GM19035 (cell line): ENCODE data around the gene MED12.
"Not testable (repeated sequence)": the region's sequence is repeated elsewhere in the genome, so short reads cannot be mapped to it uniquely, and the experiment has no call there.

Source experiments
- ATAC-seq: cut with Tn5 transposase; IDR thresholded peaks from one replicate; pipeline ENCODE4 v1.9.1; 2021; ENCODE audit not compliant: unreplicated experiment

Gene MED12

DNA sequence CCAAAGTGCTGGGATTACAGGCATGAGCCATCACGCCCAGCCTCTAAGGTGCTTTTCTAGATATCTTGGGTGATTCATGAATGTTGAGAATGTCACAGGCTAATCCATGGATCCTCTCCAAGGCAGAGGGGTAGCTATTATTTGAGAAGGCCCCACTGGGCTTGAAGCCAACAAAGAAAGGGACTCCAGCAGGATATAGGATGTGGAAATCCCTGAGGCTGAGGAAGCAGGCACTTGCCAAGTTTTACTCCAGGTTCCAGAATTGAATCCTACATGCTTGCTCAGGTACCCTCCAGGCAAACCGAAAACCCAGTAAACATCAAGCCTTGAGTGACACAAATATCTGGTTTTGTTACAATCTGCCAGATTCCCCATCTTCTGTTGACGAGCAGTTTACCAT lies 42.1 kb downstream of the MED12 start:
- ATAC-seq, result no peak

DNA sequence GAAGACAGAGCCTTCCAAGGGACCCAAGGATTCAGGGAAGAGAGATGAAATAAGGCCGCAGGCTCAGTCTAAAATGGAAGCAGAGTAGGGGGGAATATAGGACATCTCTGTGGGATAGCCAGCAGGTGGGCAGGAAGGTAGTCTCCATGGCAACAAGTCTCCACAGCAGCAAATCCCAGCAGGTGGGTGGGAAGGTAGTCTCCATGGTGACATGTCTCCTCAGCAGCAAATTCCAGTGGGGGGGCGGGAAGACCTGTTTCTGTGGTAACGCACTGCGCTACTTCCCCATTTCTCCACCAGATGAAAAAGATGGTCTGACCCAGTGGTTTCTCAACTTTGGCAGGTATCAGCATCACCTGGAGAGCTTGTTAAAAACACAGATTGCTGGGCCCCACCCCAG lies 44.6 kb downstream of the MED12 start:
- ATAC-seq, result no peak

DNA sequence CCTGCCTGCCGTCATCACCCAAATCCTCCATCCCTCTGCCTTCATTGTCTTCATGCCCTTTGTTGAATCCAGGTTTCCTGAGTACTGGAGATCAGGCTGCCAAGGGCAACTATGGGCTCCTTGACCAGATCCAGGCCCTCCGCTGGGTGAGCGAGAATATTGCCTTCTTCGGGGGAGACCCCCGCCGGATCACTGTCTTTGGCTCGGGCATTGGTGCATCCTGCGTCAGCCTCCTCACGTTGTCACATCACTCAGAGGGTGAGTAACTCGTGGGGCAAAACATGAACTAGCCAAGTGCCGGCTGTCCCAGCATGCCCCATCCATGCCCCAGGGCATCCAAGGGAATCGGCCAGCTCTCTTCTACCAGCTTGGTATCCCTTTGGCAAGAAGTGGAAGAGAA lies 45.7 kb downstream of the MED12 start:
- ATAC-seq, result no peak

DNA sequence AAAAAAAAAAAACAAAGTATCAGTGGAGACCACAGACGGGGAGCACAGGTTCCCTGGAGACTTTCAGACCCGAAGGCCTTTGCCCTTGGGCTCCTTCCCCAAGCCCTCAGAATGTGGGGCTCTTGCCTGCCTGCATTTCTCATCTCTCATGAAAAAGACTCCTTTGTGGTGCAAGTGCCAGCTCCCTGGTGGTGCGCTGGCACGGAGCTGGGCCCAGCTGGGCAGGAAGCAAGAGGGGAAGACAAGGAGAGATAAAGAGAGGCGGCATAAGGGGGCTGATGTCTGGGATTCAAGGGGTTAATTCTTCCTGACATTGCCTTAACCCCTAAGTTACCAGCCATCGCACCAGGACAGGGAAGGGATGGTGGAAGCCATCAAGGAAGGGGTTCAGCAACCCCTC lies 48.1 kb downstream of the MED12 start:
- ATAC-seq, result no peak

DNA sequence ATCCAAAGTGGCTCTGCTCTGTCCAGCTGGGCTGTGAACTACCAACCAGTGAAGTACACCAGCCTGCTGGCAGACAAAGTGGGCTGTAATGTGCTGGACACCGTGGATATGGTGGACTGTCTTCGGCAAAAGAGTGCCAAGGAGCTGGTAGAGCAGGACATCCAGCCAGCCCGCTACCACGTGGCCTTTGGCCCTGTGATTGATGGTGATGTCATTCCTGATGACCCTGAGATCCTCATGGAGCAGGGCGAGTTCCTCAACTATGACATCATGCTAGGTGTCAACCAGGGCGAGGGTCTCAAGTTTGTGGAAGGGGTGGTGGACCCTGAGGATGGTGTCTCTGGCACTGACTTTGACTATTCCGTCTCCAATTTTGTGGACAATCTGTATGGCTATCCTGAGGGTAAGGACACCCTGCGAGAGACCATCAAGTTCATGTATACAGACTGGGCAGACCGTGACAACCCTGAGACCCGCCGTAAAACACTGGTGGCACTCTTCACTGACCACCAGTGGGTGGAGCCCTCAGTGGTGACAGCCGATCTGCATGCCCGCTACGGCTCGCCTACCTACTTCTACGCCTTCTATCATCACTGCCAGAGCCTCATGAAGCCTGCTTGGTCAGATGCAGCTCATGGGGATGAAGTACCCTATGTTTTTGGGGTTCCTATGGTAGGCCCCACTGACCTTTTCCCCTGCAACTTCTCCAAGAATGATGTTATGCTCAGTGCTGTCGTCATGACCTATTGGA lies 48.8 kb downstream of the MED12 start:
- ATAC-seq, result no peak

DNA sequence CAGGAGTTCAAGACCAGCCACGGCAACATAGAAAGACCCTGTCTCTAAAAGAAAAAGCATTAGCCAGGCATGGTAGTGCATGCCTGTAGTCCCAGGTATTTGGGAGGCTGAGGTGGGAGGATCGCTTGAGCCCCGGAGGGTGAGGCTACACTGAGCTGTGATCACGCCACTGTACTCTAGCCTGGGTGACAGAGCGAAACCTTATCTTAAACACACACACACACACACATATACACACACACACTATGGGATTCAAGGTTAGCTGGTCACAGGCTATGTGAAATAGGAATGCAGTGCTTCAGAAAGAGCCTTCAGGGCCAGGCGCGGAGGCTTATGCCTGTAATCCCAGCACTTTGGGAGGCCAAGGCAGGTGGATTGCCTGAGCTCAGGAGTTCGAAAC lies 49.7 kb downstream of the MED12 start:
- ATAC-seq, result no peak

DNA sequence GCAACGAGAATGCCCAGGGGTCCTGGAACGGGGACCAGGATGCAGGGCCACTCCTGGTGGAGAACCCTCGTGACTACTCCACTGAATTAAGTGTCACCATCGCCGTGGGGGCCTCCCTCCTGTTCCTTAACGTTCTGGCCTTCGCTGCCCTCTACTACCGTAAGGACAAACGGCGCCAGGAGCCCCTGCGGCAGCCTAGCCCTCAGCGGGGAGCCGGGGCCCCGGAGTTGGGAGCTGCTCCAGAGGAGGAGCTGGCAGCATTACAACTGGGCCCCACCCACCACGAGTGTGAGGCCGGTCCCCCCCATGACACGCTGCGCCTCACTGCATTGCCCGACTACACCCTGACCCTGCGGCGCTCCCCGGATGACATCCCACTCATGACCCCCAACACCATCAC lies 51.2 kb downstream of the MED12 start:
- ATAC-seq, result no peak

DNA sequence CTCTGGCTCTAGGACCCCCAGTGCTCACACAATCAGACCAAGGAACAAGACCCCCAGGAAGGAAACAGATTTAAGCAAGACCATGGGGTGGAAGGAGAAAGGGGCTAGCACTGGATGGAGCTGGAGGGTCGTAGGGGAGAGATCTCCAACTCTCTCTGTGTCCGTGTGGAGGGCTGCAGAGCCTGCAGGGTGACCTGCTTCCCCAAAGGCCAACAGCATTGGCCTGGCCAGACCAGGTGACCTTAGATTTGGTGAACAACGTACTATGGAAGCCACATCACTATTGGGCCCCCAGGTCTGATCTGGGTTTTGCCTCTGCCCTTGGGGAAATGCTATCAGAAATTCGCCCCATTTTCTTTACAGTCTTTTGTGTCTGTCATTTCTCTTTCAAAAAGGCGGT lies 52.3 kb downstream of the MED12 start:
- no peak for ATAC-seq

DNA sequence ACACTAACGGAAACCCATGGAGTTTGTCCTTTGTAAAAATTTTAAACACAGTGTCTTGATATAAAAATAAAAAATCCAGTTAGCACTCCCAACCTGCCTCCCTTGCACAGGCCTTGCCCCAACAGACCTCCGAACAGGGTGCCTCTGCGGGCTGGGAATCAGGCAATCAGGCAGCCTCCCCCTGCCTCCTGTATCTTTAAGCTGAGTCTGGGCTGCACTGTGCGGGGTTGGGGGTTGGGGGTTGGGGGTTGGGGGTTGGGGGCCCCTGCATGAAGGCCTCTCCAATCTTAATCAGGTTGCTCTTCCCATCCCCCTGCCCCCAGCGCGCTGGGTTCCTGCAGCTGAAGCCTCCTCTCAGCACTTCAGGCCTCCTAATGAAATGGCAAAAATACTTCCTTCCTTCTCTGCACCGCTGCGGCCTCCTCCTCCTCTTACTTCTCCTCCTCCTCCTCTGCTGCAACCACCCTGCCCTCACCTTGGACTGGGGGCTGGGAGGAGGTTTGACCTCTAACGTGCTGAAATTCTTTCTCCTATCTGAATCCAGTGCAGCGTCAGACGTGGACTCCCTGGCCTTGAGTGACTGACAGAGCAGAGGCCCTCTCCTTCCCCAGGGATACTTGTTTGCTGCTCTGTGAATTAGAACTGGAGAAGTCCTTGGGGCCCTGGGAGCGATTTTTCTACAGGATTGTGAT lies 52.9 kb downstream of the MED12 start:
- ATAC-seq, result no peak

DNA sequence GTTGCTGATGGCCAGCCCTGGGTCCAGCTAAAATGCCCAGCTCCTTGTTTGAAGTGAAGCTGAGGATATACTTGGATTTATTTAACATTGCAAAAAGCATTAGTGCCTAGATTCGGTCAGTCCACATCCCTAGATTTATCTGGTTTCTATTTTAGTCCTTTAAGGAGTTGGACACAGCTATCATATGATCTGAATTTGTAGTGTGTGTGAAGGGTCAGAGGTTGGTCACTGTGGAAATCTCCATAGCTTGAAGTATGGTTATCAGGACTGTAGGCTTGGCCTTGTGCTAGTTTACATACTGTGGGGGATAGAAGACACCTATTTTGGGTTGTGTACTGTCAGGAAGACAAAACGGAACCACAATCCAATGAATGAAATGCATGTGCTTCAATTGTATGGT lies 55.0 kb downstream of the MED12 start:
- no peak for ATAC-seq

DNA sequence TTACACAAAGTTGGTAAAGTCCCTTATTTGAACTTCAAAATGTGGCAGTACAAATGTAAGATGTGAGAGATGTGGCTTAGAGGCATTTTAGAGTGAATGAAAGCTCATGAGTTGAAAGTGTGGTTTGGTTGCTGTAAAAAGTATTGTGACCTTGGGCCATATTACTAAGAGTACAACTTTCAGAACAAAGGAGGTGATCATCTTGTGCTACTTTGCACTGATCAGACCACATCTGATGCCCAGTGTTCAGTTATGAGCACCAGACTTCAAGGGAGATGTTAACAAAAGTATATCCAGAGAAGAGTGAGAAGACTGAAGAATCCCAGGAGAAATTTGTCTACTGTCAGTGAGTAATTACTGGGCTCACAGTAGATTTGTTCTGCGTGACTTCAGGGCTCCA lies 56.4 kb downstream of the MED12 start:
- ATAC-seq, result no peak

DNA sequence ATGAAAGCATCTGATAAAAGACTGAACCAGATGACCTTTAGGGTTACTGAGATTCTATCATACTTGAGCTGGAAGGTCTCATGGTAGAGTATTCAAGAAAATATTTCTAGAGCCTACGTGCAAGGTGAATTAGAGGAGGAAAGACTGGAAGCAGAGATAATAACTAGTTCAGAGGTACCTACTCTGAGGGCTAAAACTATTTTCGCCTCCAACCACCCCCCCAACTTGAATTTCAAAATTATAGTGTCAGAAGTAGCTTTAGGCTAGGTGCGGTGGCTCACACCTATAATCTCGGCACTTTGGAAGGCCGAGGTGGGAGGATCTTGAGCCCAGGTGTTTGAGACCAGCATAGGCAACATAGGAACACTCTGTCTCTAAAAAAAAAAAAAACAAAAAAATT lies 57.1 kb downstream of the MED12 start:
- ATAC-seq, result no peak

DNA sequence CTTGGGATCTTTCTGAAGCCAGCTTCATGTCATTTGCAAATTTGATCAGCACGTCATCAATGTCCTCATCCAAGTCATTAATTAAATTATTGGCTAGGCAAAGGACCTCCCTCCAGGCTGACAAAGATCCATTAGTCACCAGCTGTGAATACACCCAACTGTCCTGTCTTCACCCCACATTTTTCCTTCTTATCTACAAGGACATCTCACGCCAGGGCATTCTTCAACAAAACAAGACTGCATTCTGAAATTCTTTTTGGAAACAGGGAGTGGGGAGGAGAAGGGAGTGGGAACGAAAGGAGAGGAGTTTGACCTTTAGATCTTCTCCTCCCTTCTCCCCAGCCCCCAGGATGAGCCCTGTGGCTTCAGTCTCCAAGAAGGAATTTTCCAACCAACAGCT lies 58.9 kb downstream of the MED12 start:
- no peak for ATAC-seq

DNA sequence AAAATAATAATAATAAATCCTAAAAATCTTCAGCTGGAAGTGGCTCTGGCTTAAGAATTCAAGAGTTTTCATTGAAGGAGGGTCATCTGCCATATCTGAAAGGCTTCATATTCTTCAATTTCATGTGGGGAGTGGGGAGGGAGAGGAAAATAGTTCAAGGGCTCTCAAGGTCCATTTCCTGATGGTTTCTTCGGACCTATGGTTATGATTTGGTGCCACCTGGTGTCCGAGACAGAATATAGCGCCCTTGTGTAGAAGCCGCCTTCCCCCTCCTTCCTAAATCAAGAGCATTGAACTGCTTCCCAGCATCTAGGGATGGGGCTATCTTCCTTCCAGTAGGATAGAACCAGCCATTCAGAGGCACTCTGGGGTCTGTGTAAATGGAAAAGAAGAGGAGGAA lies 60.5 kb downstream of the MED12 start:
- no peak for ATAC-seq

DNA sequence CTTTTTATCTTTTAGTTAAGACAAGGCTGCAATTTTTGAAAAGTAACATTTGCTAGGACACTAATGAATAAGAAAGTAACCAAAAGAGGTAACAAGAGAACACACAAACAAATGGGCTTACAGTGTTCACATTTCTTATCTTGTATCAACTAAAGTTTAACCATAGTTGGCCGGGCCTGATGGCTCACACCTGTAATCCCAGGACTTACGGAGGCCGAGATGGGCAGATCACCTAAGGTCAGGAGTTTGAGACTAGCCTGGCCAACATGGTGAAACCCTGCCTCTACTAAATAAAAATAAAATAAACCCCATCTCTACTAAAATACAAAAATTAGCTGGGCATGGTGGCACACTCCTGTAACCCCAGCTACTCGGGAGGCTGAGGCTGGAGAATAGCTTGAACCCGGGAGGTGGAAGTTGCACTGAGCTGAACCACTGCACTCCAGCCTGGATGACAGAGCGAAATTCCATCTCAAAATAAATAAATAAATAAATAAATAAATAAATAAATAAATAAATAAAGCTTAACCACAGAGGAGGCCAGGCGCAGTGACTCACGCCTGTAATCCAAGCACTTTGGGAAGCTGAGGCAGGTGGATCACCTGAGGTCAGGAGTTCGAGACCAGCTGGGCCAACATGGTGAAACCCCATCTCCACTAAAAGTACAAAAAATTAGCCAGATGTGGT lies 62.3 kb downstream of the MED12 start:
- ATAC-seq, result not testable (repeated sequence)

DNA sequence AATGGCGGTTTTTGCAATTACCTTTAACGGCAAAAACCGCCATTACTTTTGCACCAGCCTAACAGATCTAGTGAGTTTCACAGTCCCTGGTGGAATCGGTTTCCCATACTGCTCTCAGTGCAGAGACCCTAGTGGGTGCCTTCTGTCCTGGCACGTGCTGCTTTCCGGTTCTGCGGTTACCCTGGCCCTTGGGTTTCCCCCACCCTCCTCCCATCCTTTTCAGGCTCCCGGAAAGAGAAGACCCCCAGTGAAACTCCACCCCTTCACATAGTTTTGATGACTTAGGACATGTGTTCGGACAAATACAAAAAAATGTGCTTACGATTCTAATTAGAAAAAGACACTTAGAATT lies 63.1 kb downstream of the MED12 start:
- peak; percentile 46 for ATAC-seq

DNA sequence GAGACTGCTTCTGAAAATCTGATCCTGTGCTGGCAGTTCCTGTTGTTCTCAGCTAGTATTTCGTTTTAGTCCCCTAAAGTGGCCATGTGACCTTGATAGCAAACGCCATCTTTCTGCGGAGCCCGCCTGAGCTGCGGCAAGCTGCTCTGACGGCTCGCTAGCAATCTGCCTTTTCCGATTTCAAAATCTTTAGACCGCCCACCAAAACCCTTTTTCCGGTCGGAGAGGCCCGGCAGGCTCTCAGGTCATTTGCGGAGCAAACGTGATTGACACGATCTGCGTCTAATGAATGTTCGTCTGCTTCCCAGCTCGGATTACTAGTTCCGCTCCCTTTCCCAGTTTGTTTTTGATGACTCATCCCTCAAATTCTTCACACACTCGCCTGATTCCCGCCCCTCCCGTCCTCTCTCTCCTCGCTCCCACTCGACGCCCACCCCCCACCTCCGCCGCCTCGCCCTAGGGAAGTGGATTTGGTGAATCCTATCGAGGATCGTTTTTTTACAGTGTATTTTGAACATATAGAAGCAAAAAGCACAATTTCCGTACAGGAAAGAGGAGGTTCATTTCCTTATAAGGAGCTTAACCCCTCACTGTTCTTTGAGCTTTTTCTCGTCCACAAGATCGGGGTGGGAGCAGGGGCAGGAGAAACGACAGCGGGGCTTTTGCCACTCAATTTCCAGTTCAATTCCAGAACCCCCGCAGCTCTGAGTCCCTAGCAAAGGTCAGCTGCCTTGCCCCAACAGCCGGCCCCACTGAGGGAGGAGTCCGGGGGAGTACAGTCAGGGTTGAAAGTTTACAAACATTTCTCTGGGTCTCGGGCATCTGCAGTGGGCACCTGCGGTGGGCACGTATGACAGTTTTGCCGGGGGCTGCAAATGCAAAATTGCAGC lies 63.8 kb downstream of the MED12 start:
- peak; percentile 89 for ATAC-seq

DNA sequence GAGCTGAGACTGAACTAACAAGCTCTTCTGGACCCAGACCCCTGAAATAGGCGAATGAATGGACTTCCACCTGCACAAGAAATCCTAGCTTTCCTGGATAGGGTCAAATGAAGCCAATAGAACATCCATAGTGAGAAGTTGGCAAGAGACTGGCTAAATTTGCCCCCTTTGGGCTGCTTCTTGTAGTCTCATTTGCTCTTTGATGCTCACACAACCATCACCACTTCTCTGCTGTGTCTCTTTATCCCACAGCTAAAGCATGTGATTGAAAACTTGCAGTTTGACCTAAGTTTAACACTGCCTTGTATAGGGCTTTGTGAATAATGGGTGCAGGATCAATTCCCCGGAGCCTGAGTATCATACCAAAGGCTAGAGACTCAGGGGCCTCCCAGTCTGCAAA lies 64.5 kb downstream of the MED12 start:
- no peak for ATAC-seq

DNA sequence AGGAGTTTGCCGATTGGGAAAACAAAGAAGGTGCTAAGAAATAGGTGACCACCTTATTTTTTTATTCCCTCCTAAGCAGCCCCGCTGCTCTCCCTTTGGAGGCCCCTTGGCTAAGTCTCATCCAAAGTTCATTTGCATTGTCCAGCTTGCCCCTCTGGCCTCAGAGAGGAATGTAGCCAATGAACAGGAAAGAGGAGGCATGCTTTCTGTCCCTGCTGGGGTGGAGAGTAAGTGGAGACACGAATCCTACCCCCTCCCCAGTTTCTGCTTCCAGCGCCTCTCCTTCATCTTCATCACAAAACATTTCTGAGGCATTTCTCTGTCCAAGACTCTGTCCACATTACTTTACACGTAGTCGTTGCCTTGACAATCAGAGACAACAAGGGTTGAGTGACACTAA lies 64.9 kb downstream of the MED12 start:
- no peak for ATAC-seq

DNA sequence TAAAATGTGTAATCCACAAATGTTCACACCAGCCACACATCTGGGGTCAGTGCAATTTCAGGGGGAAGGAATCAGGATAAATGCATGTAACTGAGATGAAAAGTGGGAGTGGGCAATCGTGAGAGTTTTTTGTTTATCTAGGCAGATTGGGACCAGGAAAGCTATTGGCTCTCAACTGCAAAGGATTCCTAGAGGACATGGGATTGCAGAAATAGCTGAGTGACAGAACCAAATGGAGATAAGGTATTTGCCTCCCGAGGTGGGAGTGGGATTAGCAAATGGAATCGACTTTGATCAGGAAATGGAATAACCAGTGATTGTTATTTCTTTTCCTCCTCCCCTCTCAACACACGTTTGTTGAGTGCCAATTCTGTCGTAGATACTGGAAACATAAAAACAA lies 65.7 kb downstream of the MED12 start:
- ATAC-seq, result no peak

DNA sequence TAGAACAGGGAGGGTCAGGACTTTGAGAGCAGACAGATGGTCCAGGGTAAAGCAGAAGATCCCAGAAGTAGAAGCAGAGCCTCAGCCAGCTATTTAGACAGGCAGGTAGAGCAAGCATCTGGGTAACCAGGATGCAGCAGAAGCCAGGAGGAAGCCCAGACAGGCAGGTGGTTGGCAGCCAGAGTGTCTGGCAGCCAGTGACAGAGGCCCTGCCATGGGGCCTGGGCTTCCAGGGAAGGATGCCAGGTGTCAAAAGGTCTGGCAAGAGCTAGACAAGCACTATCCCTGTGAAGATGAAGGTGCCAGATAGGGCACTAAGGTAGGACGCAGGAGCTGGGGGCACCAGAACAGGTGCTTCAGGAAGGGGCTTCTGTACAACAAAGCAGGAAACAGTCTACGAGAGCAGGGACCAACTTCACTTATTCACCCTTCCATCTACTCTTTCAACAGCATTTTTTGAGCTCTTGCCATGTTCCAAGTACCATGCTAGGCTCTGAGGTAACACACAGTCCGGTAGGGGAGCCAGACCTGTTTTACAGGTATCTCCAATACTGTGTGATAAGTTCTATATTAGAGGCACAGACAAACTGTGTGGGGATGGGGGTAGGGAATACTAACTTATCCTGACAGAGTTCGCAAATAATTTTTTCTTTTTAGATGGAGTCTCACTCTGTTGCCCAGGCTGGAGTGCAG lies 66.6 kb downstream of the MED12 start:
- ATAC-seq, result no peak
